HG03378 (cell line): ENCODE results near the gene NAA10.

Source experiments
- ATAC-seq: cut with Tn5 transposase; IDR thresholded peaks from one replicate; pipeline ENCODE4 v1.9.1; 2021; ENCODE audit warnings: mild to moderate bottlenecking, moderate library complexity; ENCODE audit not compliant: unreplicated experiment

The NAA10 gene

GRCh38 chrX:153967536-153968224, 32.8 kb upstream of the NAA10 start:
- no peak for ATAC-seq

GRCh38 chrX:153966841-153967535, 32.2 kb upstream of the NAA10 start:
- ATAC-seq = no peak

- no peak for ATAC-seq
These were observed 31.4 kb upstream of the NAA10 start for GRCh38 chrX:153966283-153966688.

GRCh38 chrX:153965406-153965805, 30.6 kb upstream of the NAA10 start:
- no peak for ATAC-seq

GRCh38 chrX:153964105-153964504, 29.3 kb upstream of the NAA10 start:
- no peak for ATAC-seq

- no peak for ATAC-seq
These were observed 28.7 kb upstream of the NAA10 start for GRCh38 chrX:153963546-153963945.

GRCh38 chrX:153961292-153961691, 26.5 kb upstream of the NAA10 start:
- ATAC-seq = no peak

DNA sequence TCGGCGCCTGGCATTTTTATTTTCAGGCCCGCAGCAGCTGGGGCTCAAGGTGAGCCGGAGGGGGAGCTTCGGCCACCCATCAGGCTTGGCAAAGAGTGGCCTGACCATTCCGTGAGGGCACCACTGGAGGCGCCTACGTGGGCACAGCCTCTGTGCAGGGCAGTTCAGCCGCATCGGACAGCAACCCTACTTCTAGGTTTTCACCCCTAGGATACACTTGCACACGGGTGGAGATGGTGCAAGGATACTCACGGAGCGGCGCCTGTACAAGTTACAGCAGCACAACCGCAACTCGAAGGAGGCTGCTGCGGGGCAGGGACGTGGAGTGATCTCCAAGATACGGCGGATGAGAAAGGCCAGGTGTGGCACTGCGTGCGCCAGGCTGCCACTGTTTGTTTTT, 25.9 kb upstream of the NAA10 start:
- no peak for ATAC-seq

GRCh38 chrX:153960077-153960476, 25.2 kb upstream of the NAA10 start:
- ATAC-seq = no peak

GRCh38 chrX:153959649-153960048, 24.8 kb upstream of the NAA10 start:
- ATAC-seq = no peak

- ATAC-seq = no peak
These were observed 23.8 kb upstream of the NAA10 start for GRCh38 chrX:153958605-153959004.

DNA sequence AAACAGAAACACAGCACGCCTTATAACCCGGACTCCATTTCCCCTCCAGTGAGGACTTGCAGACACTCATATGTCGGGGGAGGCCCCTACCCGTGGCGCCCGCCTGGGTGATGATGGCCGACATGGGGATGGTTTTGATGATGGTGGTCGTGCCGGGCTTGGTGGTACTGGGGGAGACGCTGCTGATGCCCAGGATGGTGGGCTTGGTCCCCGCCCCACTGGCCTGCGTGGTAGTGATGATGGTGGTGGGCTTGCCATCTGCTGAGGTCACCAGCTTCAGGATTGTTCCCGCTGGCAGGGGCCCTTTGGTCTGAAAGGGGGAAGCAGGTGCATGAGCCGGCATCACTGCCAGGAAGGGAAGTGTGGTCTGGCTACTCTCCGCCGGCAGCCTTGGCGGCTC, 22.4 kb upstream of the NAA10 start:
- no peak for ATAC-seq

GRCh38 chrX:153956044-153956907, 21.4 kb upstream of the NAA10 start:
- no peak for ATAC-seq

DNA sequence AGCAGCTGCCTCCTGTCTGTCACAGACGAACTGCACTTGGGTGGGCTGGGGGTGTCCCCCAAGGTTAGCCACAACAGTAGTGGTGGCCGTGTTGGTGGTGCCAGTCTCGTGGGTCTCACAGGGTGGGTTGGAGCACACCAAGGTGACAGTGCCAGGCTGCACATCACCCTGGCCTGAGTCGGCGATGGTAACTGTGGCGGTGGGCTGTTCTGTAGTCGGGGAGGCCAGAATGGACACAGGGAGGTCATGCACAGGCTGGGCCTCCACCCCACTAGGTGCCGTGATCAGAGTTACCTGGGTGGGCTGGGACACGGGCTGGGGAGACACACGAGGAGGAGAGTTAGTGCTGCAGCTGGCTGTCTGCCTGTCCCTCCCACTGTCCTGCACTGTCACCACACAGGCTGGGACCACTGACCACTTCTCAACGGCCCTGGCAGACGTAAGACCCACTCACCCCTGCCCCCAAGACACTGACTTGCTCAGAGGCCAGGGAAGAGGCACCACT, 20.4 kb upstream of the NAA10 start:
- no peak for ATAC-seq

DNA sequence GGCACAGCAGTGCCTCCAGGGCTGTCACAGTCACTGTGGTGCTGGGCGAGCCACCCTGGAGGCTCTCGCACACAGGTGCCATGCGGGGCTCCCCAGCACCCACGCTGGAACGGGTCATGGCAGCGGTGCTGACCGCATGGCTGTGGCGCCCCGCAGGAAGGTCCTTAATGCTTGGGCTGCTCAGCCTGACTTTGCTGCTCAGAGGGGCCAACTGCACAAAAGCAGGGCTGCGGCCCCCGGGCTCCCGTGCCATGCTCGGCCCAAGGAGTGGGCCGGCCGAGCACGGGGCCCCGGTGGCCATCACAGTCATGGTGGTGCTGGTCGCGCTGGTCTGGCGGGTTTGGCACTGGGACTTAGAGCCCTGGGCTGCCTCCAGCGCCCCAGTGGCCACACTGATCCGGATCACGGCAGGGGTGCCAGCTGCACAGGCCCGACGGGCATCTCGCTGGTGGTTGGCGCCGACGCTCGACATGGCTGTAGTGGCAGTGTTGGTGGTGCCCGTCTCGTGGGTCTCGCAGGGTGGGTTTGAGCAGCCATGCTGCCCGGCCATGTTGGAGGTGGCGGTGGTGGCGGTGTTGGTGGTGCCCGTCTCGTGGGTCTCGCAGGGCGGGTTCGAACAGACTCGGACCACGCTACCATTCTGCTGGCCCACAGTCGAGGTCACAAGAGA, 19.9 kb upstream of the NAA10 start:
- ATAC-seq = no peak

DNA sequence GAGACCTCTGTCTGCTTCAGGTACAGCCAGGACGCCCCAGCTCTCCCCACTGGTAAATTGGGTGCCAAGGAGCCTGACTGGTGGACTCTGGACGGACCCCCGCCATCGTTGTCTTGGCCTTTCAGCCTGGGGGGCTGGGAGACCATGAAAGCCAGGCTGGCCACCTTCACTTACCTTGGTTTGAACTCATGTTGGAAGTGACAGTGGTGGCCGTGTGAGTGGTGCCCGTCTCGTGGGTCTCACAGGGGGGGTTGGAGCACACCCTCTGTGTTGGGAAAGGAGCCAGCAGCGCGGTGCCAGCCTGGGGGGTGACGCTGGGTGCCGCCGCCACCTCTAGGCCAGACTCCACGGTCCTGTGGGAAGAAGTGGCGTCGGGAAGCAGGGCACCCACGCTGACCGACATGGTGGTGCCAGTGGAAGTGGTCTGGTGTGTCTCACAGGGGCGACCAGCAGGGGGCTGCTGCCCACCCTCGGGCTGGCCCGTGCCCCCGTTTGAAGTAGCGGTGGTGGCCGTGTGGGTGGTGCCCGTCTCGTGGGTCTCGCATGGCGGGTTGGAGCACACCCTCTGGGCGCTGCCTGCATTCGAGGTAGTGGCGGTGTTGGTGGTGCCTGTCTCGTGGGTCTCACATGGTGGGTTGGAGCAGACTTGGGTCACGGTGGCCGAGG, 19.2 kb upstream of the NAA10 start:
- ATAC-seq = no peak

GRCh38 chrX:153953342-153953830, 18.5 kb upstream of the NAA10 start:
- ATAC-seq = no peak

DNA sequence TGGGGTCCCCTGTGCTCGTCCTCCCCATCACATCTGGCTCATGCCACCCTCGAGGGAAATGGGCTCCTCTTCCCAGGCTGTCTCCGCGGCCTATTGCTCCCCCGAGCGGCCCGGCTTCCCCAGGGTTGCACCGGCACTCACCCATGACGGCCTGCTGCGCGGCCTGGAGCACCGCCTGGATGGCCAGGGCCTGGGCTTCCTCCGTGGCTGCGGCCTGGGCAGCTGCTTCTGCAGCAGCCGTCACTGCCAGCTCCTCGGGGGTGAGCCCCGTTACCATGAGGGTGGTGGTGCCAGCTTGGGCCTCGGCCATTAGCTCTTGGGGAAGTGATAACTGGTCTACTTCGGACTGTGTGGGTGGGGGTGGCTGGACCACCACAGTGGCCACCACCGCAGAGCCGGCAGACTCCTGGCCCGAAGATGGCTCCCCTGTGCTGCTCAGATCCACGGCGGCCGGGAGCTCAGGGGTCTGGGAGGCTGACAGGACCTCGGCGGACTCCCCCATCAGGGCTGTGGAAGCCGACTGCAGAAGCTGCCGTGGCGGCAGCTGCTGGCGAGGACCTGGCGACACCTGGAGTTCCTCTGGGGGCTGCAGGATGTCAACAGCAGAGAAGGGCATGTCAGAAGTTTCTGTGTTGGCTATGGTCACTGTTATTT, 17.7 kb upstream of the NAA10 start:
- no peak for ATAC-seq

DNA sequence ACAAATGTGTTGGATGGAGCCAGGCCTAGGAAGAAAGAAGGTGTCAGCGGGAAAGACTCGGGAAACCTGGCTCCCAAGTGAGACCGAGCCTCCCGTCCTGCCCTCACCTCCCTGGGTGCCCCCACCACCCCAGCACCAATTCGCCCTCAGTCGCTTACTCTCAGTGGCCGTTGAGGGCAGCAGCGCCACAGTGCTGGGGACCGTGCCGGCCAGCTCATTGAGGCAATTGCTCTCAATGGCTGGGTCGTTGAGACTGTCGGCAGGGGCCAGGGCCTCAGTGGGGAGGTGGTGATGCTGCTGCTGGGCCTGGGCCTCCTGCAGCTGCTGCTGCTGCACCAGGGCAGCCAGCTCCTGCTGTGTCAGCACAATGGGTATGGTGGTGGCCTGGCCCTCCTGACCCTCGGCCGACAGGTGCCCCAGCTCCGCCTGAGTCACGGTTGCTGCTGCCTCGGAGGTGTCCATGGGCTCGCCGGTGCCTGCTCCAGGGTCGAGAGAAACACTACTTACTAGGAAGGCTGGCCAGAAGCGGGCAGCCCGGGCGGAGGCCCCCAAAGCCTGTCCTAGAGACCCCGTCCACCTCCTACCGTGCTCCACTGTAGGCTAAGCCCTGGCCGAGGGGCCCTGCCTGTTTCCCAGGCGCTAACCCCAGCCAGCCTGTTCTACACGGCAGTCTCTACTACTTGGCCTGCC, 17.0 kb upstream of the NAA10 start:
- ATAC-seq = no peak
